Loucy (cell line): Measurements from ENCODE around the gene BICRA.
"Not testable (repeated sequence)": the region's sequence is repeated elsewhere in the genome, so short reads cannot be mapped to it uniquely, and the experiment has no call there.

Source experiments
- EZH2phosphoT487 ChIP-seq: fragments of 200-600 bp; IDR thresholded peaks from 2 replicates; pipeline ENCODE4 v1.6.1; 2018; ENCODE audit warnings: antibody characterized with exemption, mild to moderate bottlenecking, moderate library complexity, borderline replicate concordance
- TF ChIP-seq, protein P1 (sequence below): fragments of 200-600 bp; sonication (generic); conservative IDR thresholded peaks from 2 replicates; pipeline ENCODE4 v1.5.1; 2014; ENCODE audit warnings: mild to moderate bottlenecking, antibody characterized with exemption, low read length

GRCh38 chr19:47635152-47635754 lies 26.3 kb downstream of the BICRA start:
- TF ChIP-seq, protein P1, sequence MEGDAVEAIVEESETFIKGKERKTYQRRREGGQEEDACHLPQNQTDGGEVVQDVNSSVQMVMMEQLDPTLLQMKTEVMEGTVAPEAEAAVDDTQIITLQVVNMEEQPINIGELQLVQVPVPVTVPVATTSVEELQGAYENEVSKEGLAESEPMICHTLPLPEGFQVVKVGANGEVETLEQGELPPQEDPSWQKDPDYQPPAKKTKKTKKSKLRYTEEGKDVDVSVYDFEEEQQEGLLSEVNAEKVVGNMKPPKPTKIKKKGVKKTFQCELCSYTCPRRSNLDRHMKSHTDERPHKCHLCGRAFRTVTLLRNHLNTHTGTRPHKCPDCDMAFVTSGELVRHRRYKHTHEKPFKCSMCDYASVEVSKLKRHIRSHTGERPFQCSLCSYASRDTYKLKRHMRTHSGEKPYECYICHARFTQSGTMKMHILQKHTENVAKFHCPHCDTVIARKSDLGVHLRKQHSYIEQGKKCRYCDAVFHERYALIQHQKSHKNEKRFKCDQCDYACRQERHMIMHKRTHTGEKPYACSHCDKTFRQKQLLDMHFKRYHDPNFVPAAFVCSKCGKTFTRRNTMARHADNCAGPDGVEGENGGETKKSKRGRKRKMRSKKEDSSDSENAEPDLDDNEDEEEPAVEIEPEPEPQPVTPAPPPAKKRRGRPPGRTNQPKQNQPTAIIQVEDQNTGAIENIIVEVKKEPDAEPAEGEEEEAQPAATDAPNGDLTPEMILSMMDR = not testable (repeated sequence)
- TF ChIP-seq EZH2phosphoT487 = not testable (repeated sequence)
